HS-27A (cell line): ENCODE results near the gene SLC38A3.

ENCODE experiments used
- DNase-seq: peaks from one replicate; pipeline ENCODE4 v3.0.0-alpha.2; 2012; ENCODE audit warnings: low read depth, missing footprints

Gene SLC38A3

GRCh38 chr3:50204804-50205412 is at the start of gene SLC38A3:
SLC38A3 (plus strand) TSS chr3:50205271; CDS start chr3:50214200, 8,929 bp downstream.
- no peak for DNase-seq

- no peak for DNase-seq
Observed at GRCh38 chr3:50155491-50155878, 49.6 kb upstream of the SLC38A3 start.

- DNase-seq: no peak
Observed at GRCh38 chr3:50155891-50156290, 49.2 kb upstream of the SLC38A3 start.

GRCh38 chr3:50156549-50157493 is 48.2 kb upstream of the SLC38A3 start:
- no peak for DNase-seq

GRCh38 chr3:50157827-50158529 is 47.1 kb upstream of the SLC38A3 start:
- no peak for DNase-seq

- DNase-seq: no peak
Observed at GRCh38 chr3:50158530-50159146, 46.4 kb upstream of the SLC38A3 start.

GRCh38 chr3:50160561-50160983 is 44.5 kb upstream of the SLC38A3 start:
- DNase-seq: no peak

- DNase-seq: no peak
Observed at GRCh38 chr3:50161320-50161719, 43.8 kb upstream of the SLC38A3 start.

- DNase-seq: no peak
Observed at GRCh38 chr3:50162034-50162883, 42.8 kb upstream of the SLC38A3 start.

GRCh38 chr3:50163572-50164455 is 41.3 kb upstream of the SLC38A3 start:
- peak; percentile 92 for DNase-seq

GRCh38 chr3:50164481-50164880 is 40.6 kb upstream of the SLC38A3 start:
- no peak for DNase-seq

GRCh38 chr3:50164984-50165909 is 39.8 kb upstream of the SLC38A3 start:
- DNase-seq: peak; percentile 67

GRCh38 chr3:50165910-50166538 is 39.0 kb upstream of the SLC38A3 start:
- no peak for DNase-seq

- no peak for DNase-seq
Observed at GRCh38 chr3:50166620-50167019, 38.5 kb upstream of the SLC38A3 start.

- DNase-seq: no peak
Observed at GRCh38 chr3:50167069-50167840, 37.8 kb upstream of the SLC38A3 start.

GRCh38 chr3:50167841-50168209 is 37.2 kb upstream of the SLC38A3 start:
- DNase-seq: no peak

- no peak for DNase-seq
Observed at GRCh38 chr3:50168388-50168787, 36.7 kb upstream of the SLC38A3 start.

GRCh38 chr3:50168791-50169190 is 36.3 kb upstream of the SLC38A3 start:
- DNase-seq: no peak
